Activated CD4-positive, CD25-positive, alpha-beta regulatory T cell treated with anti-CD3 and anti-CD28 coated beads, Interleukin-2, amount 50 U/mL, for 16 hours (primary cell): ENCODE data around the gene UNC13D.
"Not testable (repeated sequence)": the region's sequence is repeated elsewhere in the genome, so short reads cannot be mapped to it uniquely, and the experiment has no call there.

ENCODE experiments used
- DNase-seq: peaks from one replicate; pipeline ENCODE4 v3.0.0-alpha.2; 2020; ENCODE audit warnings: low read depth, low spot score

The UNC13D gene

DNA sequence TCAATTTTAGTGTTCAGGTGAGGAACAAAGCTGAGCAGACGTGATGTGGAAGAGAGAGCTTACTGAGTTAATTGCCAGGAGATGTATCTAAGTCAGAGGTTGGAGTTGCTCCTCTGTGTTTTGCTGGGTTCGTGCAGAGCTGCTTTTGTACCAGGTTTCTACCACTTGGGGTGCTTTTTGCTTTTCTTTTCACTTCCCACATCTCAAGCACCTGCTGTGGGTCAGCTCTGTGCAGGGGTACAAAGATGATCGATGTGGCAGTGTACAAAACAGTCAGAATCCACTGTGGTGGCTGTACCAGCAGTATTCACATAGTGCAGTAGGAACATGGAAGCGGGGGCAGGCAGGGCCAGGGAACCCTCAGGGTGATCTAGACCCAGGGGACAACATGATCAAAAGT, 44.8 kb downstream of the UNC13D start:
- DNase-seq: no peak

- no peak for DNase-seq
Measured at GRCh38 chr17:75795820-75796607, 48.2 kb downstream of the UNC13D start.

DNA sequence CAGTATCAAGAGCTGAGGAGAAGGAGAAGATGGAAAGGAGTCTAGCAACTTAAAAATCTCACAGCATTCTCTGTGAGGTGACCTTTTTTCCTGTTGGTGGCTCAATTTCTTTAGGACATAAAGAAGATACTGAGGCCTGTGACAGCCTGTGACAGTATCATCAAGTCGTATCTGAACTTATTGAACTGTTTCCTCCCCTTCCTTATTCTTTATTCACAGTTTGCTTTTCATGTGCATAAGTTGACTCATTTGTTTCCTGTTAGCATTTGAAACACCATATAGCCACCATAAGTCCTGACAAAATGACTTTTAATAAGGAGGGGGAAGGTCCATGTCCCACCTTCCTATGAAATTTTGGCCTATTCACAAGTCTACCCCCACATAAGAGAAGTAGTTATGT, 50.7 kb downstream of the UNC13D start:
- DNase-seq: no peak

DNA sequence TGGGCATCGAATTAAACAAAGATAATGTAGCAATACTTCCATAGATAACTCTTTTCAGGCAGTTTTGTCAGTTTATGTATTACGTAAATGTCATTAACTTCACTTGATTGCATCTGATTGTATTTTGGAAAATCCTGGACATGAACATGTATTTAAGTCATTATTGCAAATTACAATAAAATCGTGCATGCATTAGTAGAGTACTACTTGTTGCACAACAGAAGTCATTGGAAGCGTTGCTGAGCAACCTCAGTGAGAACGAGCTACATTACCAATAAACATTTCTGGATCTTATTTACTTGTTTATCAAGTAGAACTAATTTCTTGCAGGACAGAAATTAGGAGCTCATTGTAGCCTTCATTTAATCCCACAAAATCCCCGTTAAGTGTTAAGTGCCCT, 53.0 kb downstream of the UNC13D start:
- no peak for DNase-seq

GRCh38 chr17:75785016-75785890, 59.0 kb downstream of the UNC13D start:
- peak; percentile 81 for DNase-seq

DNA sequence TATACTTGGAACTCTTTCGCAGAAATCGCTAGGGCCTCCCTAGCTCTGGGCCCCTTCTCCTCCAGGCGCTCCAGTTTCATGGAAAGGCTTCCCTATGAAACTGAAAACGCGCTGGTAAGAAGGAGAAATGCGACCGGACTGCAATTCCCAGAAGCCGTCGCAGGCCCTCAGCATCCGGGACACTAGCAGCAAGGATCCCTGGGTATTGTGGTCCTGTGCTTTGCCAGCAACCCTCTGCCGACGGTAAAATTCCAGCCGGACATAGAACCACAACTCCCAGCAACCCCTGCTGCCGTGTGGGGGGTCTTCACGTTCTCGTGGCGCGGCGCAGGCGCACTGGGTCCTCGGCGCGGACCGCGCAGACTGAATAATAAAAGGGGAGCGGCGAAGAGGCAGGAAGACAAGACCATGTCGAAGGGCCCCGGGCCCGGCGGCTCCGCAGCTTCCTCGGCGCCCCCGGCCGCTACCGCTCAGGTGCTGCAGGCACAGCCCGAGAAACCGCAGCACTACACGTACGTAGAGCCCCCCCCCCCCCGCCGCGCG, 59.7 kb downstream of the UNC13D start, which contains the start of gene UNK:
TSS of gene UNK (plus strand) at position 334 of the 543 bp plus-strand sequence. CDS start at position 409, 75 bp downstream.
- DNase-seq: peak; percentile 96

DNA sequence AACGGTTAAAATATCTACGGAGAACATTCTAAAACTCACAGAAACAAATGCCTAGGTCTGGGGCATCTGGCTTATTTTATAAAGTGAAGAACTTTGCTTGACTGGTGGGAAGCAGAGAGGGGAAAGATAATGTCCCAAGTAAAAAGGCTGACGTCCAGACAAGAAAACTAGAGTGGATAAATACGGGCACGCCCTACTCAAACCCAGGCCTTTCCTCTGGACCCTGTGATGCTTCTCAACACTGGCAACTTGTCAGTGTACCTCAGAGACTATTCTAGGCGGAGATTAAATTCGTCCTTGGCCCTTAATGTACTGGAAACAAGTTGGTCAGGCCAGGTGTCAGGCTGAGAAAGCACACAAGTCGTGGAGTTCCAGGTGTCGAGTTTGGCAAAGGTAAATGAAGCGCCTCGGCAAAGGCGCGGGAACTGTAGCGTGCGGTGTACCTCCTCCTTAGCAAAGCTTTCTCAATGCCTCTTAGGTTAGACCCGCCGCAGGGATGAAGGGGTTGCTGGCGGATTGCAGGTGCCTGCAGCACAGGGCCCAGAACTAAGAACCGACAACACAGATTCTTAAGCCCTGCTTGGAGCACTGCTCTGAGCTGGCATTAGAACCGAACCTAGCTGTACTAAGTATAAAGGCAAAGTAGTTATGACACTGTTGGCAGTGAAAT, 60.3 kb downstream of the UNC13D start:
- no peak for DNase-seq

DNA sequence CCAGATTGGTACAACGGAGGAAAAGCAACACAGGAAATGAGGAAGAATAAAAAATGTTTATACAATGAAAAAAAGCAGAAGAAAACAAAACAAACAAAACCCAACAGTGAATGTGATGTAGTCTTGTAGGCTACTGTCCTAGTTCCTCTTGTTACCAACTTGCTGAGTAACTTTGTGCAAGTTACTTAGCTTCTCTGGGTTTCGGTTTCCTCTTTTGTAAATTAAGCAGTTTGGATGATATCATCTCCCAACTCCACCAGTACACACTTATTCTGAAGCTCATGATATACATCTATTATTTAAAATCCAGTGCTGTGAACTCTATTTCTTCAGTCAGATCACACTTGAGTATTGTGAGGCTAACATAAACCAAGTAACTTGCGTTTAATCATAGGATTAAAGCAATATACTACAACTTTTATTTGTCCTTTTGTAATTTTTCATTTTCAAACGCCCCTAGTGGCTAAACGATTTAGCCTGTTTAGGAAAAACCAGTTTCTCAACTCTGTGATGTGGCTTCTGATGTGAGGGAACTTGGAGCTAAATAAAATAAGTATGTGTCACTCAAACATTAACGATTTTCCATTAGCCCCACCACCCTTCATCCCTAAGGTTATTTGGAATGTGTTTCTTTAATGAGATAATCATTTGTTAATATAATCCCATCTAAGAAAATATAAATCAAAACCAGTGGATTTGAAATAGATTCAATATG, 61.0 kb downstream of the UNC13D start:
- no peak for DNase-seq

- DNase-seq: no peak
Measured at GRCh38 chr17:75779987-75780889, 64.0 kb downstream of the UNC13D start.

- peak; percentile 91 for DNase-seq
Measured at GRCh38 chr17:75779250-75779986, 64.8 kb downstream of the UNC13D start.

DNA sequence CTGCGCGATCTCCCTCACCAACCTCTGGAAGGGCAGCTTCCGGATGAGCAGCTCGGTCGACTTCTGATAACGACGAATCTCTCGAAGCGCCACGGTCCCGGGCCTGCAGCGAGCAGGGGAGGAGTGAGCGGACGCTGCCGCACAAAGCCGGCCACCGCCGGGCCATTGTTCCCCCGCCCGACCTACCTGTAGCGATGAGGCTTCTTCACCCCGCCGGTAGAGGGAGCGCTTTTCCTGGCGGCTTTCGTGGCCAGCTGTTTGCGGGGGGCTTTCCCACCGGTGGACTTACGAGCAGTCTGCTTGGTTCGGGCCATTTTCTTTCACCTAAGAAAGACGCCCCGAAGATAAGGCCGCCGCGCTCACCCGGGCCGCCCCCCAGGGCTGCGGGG, 65.3 kb downstream of the UNC13D start:
- DNase-seq: no peak

DNA sequence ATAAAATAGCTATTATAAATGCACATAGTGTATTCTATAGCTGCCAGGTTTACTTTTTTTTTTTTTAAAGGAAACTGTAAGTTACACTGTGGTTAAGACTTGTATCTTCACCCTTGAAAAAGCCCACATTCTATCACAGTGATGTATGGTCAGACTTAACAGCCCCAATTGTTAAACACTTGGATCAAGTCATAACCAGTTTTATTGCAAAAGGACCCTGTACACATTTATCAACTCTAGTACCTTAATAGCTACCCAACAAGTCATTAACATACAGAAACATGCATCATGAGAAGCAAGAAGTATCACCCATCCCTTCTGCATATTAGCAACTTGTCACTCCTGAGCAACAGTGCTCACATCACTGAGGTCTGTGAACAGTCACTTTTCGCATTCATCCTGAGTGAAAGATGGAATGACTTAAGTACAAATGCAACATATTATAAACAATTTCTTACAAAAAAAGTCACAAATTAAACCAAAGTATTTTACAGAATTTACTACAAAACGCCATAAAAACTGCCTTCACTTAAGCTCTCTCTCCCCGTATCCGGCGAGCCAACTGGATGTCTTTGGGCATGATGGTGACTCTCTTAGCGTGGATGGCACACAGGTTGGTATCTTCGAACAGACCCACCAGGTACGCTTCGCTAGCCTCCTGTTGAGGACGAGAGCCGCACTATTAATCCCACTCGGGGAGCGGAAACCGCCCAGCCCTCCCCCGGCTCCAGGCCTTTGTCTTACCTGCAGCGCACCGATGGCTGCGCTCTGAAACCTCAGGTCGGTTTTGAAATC, 65.9 kb downstream of the UNC13D start:
- DNase-seq: not testable (repeated sequence)

- DNase-seq: no peak
Measured at GRCh38 chr17:75777296-75777922, 66.8 kb downstream of the UNC13D start.
